Upper lobe of left lung (tissue), 6 donors: ENCODE measurements around the gene PKP1. TPM values are rescaled to one million over a fixed set of nuclear protein-coding genes. Genes with fewer than 3 reads are reported as not detected.

ENCODE experiments used
- ATAC-seq, 2 donors: fragments of 200-7000 bp; cut with Tn5 transposase; one replicate each; pipeline ENCODE4 v1.9.1; 2022; ENCODE audit warnings: mild to moderate bottlenecking in 2 of 2, moderate library complexity in 2 of 2; ENCODE audit not compliant: low FRiP score in 2 of 2
- DNase-seq, 2 donors: peaks; one replicate each; pipeline ENCODE4 v3.0.0-alpha.2; 2019 to 2020
- H3K27ac ChIP-seq, 4 donors: fragments of 200-600 bp; sonication (generic); one replicate each; pipeline ENCODE4 v1.5.1; 2016 to 2019
- H3K27me3 ChIP-seq, 4 donors: fragments of 200-600 bp; sonication (generic); one replicate each; pipeline ENCODE4 v1.5.1; 2017 to 2019
- H3K36me3 ChIP-seq, 4 donors: fragments of 200-600 bp; sonication (generic); one replicate each; pipeline ENCODE4 v1.5.1; 2016 to 2019
- H3K4me1 ChIP-seq, 4 donors: fragments of 200-600 bp; sonication (generic); one replicate each; pipeline ENCODE4 v1.5.1; 2018 to 2019
- H3K4me3 ChIP-seq, 4 donors: fragments of 200-600 bp; sonication (generic); one replicate each; pipeline ENCODE4 v1.5.1; 2017 to 2019; ENCODE audit warnings: mild to moderate bottlenecking in 2 of 4, moderate library complexity in 1 of 4
- H3K9me3 ChIP-seq, 4 donors: fragments of 200-600 bp; sonication (generic); one replicate each; pipeline ENCODE4 v1.5.1; 2018 to 2019
- CTCF ChIP-seq, 6 experiments: fragments of 450-650 bp in 4 of 6; fragments of 200-600 bp in 2 of 6; sonication (generic) in 2 of 6; IDR thresholded peaks; one replicate each; pipeline ENCODE4 v1.5.1; 2016 to 2019; ENCODE audit warnings: antibody characterized with exemption in 6 of 6
- EP300 ChIP-seq, 4 donors: sonication (generic); formaldehyde crosslinking; IDR thresholded peaks; one replicate each; pipeline ENCODE4 v1.5.1; 2017; ENCODE audit warnings: antibody characterized with exemption in 4 of 4, control low read depth in 2 of 4
- POLR2A ChIP-seq, 4 donors: fragments of 450-650 bp; IDR thresholded peaks; one replicate each; pipeline ENCODE4 v1.5.1; 2016 to 2017; ENCODE audit warnings: antibody characterized with exemption in 4 of 4, mild to moderate bottlenecking in 2 of 4
- POLR2AphosphoS5 ChIP-seq, 2 donors: sonication (generic); formaldehyde crosslinking; IDR thresholded peaks; one replicate each; pipeline ENCODE4 v1.5.1; 2017; ENCODE audit warnings: antibody characterized with exemption in 2 of 2
- WGBS, 2 donors: methylation state at CpG; one replicate each; pipeline ENCODE4 v1.1.5; 2017 to 2018; 5-methylcytosine and 5-hydroxymethylcytosine counted together
- total RNA-seq, 6 donors: library from RNA; depleted of rRNA in 4 of 6; stranded (reverse); fragments of >200 nt in 4 of 6; gene quantifications; one replicate each; pipeline versions ENCODE4 v1.1.0 to v1.2.1, GENCODE V29; 2016 to 2021
- donor health status: DM: no; HTN: no; CAD: no; lungs with moderate emphysema.
- donor health status: DM: no; HTN: yes; CAD: no; lungs with severe emphysema.

The PKP1 gene
- total RNA-seq, 6 donors from 2014 or later, result 0.86 to 4.9 (median 2.5) TPM

- WGBS, 2 donors, result 74 to 80% methylated on average over 3 of the region's 3 CpGs
- no peaks in the 10 kb centered on the region for H3K27me3 ChIP-seq
- H3K4me3 ChIP-seq, result no peak overlapping the region
- H3K9me3 ChIP-seq, result no peaks in the 10 kb centered on the region
- no peaks in the 10 kb centered on the region for H3K36me3 ChIP-seq
- ATAC-seq (no peak), DNase-seq (no peak)
- TF ChIP-seq CTCF (IDR thresholded peaks at IDR 0.05) (no peak), POLR2A (IDR thresholded peaks at IDR 0.05) (no peak), EP300 (IDR thresholded peaks at IDR 0.05) (no peak), POLR2AphosphoS5 (IDR thresholded peaks at IDR 0.05) (no peak)
- H3K27ac ChIP-seq, result no peak overlapping the region
- peaks cover 0 to 6% (median 0%) of the 10 kb centered on the region in 4 donors for H3K4me1 ChIP-seq
Observed at GRCh38 chr1:201265756-201266155, 17.6 kb upstream of the PKP1 start.

- H3K27ac ChIP-seq, result no peak overlapping the region
- TF ChIP-seq POLR2AphosphoS5 (IDR thresholded peaks at IDR 0.05) (no peak), CTCF (IDR thresholded peaks at IDR 0.05) (no peak), POLR2A (IDR thresholded peaks at IDR 0.05) (no peak), EP300 (IDR thresholded peaks at IDR 0.05) (no peak)
- H3K4me1 ChIP-seq, result peaks cover 0 to 6% (median 0%) of the 10 kb centered on the region in 4 donors
- no peaks in the 10 kb centered on the region for H3K9me3 ChIP-seq
- H3K4me3 ChIP-seq, result no peak overlapping the region
- ATAC-seq (no peak), DNase-seq (no peak)
- no peaks in the 10 kb centered on the region for H3K27me3 ChIP-seq
- H3K36me3 ChIP-seq, result no peaks in the 10 kb centered on the region
Observed at GRCh38 chr1:201266276-201266675, 17.0 kb upstream of the PKP1 start.

GRCh38 chr1:201266774-201267173 lies 16.5 kb upstream of the PKP1 start:
- no peak for DNase-seq
- no peak overlapping the region for H3K27ac ChIP-seq
- no peak overlapping the region for H3K4me3 ChIP-seq
- TF ChIP-seq CTCF (IDR thresholded peaks at IDR 0.05), result no peak
- TF ChIP-seq POLR2AphosphoS5 (IDR thresholded peaks at IDR 0.05), result no peak
- TF ChIP-seq POLR2A (IDR thresholded peaks at IDR 0.05), result no peak
- TF ChIP-seq EP300 (IDR thresholded peaks at IDR 0.05), result no peak
- no peaks in the 10 kb centered on the region for H3K27me3 ChIP-seq
- no peaks in the 10 kb centered on the region for H3K9me3 ChIP-seq
- ATAC-seq, result peak in 1 of 2 donors; percentile 53
- no peaks in the 10 kb centered on the region for H3K36me3 ChIP-seq
- peaks cover 0 to 6% (median 0%) of the 10 kb centered on the region in 4 donors for H3K4me1 ChIP-seq
- WGBS, 2 donors, result 55 to 67% methylated on average over 3 of the region's 3 CpGs

- no peaks in the 10 kb centered on the region for H3K36me3 ChIP-seq
- peaks cover 0 to 6% (median 0%) of the 10 kb centered on the region in 4 donors for H3K4me1 ChIP-seq
- no peak for ATAC-seq
- no peak for TF ChIP-seq EP300 (IDR thresholded peaks at IDR 0.05)
- no peak for TF ChIP-seq POLR2A (IDR thresholded peaks at IDR 0.05)
- no peak for TF ChIP-seq POLR2AphosphoS5 (IDR thresholded peaks at IDR 0.05)
- no peak for TF ChIP-seq CTCF (IDR thresholded peaks at IDR 0.05)
- DNase-seq, result no peak
- no peaks in the 10 kb centered on the region for H3K9me3 ChIP-seq
- H3K27me3 ChIP-seq, result no peaks in the 10 kb centered on the region
- 87 to 90% methylated on average over 14 of the region's 14 CpGs for WGBS, 2 donors
- H3K4me3 ChIP-seq, result no peak overlapping the region
- no peak overlapping the region for H3K27ac ChIP-seq
Observed at GRCh38 chr1:201267481-201268229, 15.7 kb upstream of the PKP1 start.
